ENCODE measurements around the gene SBNO2. TPM values are rescaled to one million over a fixed set of nuclear protein-coding genes. Genes with fewer than 3 reads are reported as not detected.

SBNO2 gene
- total and polyA plus RNA-seq, 2 donors (not counting 1 experiment from before 2014, with no cell fraction given) = 42.8 to 83.3 TPM

GRCh38 chr19:1094655-1094977, 79.5 kb downstream of the SBNO2 start:
- POLR2A ChIA-PET = interaction anchor here (0.6 to 2.5 kb wide), 8 partner anchors 8 to 172 kb away, joined by 3 to 14 read pairs (median 4); partner anchors contain the start of genes ARHGAP45 and GPX4
- H3K9ac ChIP-seq (ENCODE audit: low read length) = peak overlapping the region; percentile 89
- no peaks in the 10 kb centered on the region for H3K9me3 ChIP-seq (ENCODE audit: control extremely low read depth in 1 of 3, control insufficient read depth in 2 of 3, insufficient read depth in 1 of 3, low read length in 2 of 3)
- intact Hi-C loops (cut with micrococcal nuclease) = loop anchor here (2.0 kb wide), 2 partner anchors 56 to 74 kb away; partner anchors contain the start of genes RNU6-2 and TMEM259
- H2AFZ ChIP-seq (ENCODE audit: insufficient read depth, low read depth, low read length, poor library complexity, severe bottlenecking) = peak overlapping the region; percentile 74
- peak overlapping the region in 1 of 2 donors; percentile 70 for H3K27ac ChIP-seq (ENCODE audit: low read length in 2 of 2)
- H3K79me2 ChIP-seq (ENCODE audit: control insufficient read depth, insufficient read depth, low read length) = peaks cover 57% of the 10 kb centered on the region
- peaks cover 19 to 25% of the 10 kb centered on the region in 2 donors for H3K4me1 ChIP-seq (ENCODE audit: control insufficient read depth in 2 of 2, insufficient read depth in 2 of 2, low read length in 2 of 2)
- peak overlapping the region; percentile 70 for H3K27ac Mint-ChIP-seq
- no peaks in the 10 kb centered on the region for H3K27me3 ChIP-seq (replicated peaks in 1 of 4; ENCODE audit: control extremely low read depth in 1 of 4, control insufficient read depth in 3 of 4, insufficient read depth in 4 of 4, low read length in 3 of 4)
- no peak for DNase-seq
- peak overlapping the region; percentile 97 for H3K4me3 Mint-ChIP-seq
- no peak for ATAC-seq (ENCODE audit: low read depth)
- CTCF ChIA-PET = interaction anchor here (0.7 to 2.8 kb wide), 4 partner anchors 27 to 150 kb away, joined by 3 to 7 read pairs (median 5); partner anchors contain the start of gene ARHGAP45
- H3K4me3 ChIP-seq (ENCODE audit: control extremely low read depth in 1 of 5, extremely low read depth in 1 of 5, insufficient read depth in 1 of 5, low read depth in 2 of 5, low read length in 4 of 5) = peak overlapping the region; percentile 56 to 86 (median 74)
- TF ChIP-seq EZH2 (IDR thresholded peaks at IDR 0.05; ENCODE audit: borderline replicate concordance, insufficient read depth, low read depth, low read length, poor library complexity, severe bottlenecking) (no peak), CTCF (IDR thresholded peaks at IDR 0.05) (no peak)
- no peaks in the 10 kb centered on the region for H3K9me3 Mint-ChIP-seq (ENCODE audit: insufficient read depth)
- H3K27me3 Mint-ChIP-seq = no peaks in the 10 kb centered on the region
- H3K4me1 Mint-ChIP-seq = peaks cover 32% of the 10 kb centered on the region
- H3K36me3 ChIP-seq (replicated peaks in 1 of 2; ENCODE audit: control extremely low read depth in 1 of 2, control insufficient read depth in 1 of 2, extremely low read depth in 1 of 2, insufficient read depth in 2 of 2, low read length in 1 of 2) = peaks cover 0 to 22% of the 10 kb centered on the region in 2 experiments
- WGBS (ENCODE audit: insufficient coverage) = 2% methylated on average over 19 of the region's 19 CpGs
- H4K20me1 ChIP-seq (ENCODE audit: control insufficient read depth, insufficient read depth, low read length, poor library complexity, severe bottlenecking) = peaks cover 45% of the 10 kb centered on the region
- H3K4me2 ChIP-seq (replicated peaks; ENCODE audit: low read depth, low read length, poor library complexity, severe bottlenecking) = peak overlapping the region; percentile 89
